Common myeloid progenitor, CD34-positive (primary cell): ENCODE results near the gene SERINC5.
"Not testable (repeated sequence)": the region's sequence is repeated elsewhere in the genome, so short reads cannot be mapped to it uniquely, and the experiment has no call there.

Experiments
- CTCF ChIA-PET: fragments of 350-600 bp; sonication (Branson Sonifier 250); formaldehyde crosslinking; loops from one replicate; lab custom pipeline; 2021; ENCODE audit warnings: antibody characterized with exemption; lab: Charles Lee
- POLR2A ChIA-PET: fragments of 350-600 bp; sonication (Branson Sonifier 250); formaldehyde crosslinking; loops from one replicate; lab custom pipeline; 2021; ENCODE audit warnings: antibody characterized with exemption; lab: Charles Lee
- DNase-seq, 3 donors: peaks; one replicate each; pipeline versions ENCODE4 v3.0.0 to v3.0.0-alpha.2; 2013
- H3K27ac ChIP-seq, 2 experiments: 1 replicate in 1 of 2; 2 replicates in 1 of 2; pipeline ENCODE4 v1.7.0; 2013; ENCODE audit warnings: inconsistent platforms in 2 of 2, low read length in 2 of 2, mild to moderate bottlenecking in 2 of 2, low read depth in 1 of 2, moderate library complexity in 1 of 2; ENCODE audit not compliant: severe bottlenecking in 2 of 2, insufficient read depth in 1 of 2, poor library complexity in 1 of 2
- H3K27me3 ChIP-seq, 5 experiments: replicated peaks in 2 of 5; 1 replicate in 3 of 5; 2 replicates in 2 of 5; pipeline versions ENCODE4 v1.6.1 to v1.7.0; 2013; ENCODE audit warnings: low read length in 4 of 5, mild to moderate bottlenecking in 2 of 5, moderate library complexity in 2 of 5, inconsistent platforms in 1 of 5; ENCODE audit not compliant: insufficient read depth in 5 of 5, control insufficient read depth in 4 of 5
- H3K36me3 ChIP-seq, 4 experiments: 1 replicate in 2 of 4; 2 replicates in 2 of 4; pipeline versions ENCODE4 v1.6.1 to v1.7.0; 2013; ENCODE audit warnings: low read length in 3 of 4, control low read depth in 1 of 4, mild to moderate bottlenecking in 1 of 4; ENCODE audit not compliant: control insufficient read depth in 4 of 4, insufficient read depth in 4 of 4
- H3K4me1 ChIP-seq, 4 experiments: 1 replicate in 3 of 4; 2 replicates in 1 of 4; pipeline versions ENCODE4 v1.6.1 to v1.7.1; 2013; ENCODE audit warnings: low read length in 3 of 4, mild to moderate bottlenecking in 3 of 4, control low read depth in 1 of 4, inconsistent platforms in 1 of 4, moderate library complexity in 1 of 4; ENCODE audit not compliant: control insufficient read depth in 4 of 4, insufficient read depth in 4 of 4; ENCODE audit errors: control extremely low read depth in 1 of 4
- H3K4me3 ChIP-seq, 7 experiments: 1 replicate in 4 of 7; 2 replicates in 3 of 7; pipeline versions ENCODE4 v1.5.1 to v1.7.0; 2013; ENCODE audit warnings: mild to moderate bottlenecking in 7 of 7, low read length in 6 of 7, moderate library complexity in 6 of 7, inconsistent platforms in 2 of 7, low read depth in 2 of 7, control low read depth in 1 of 7; ENCODE audit not compliant: insufficient read depth in 4 of 7, control insufficient read depth in 1 of 7; ENCODE audit errors: extremely low read depth in 1 of 7
- H3K9me3 ChIP-seq, 5 experiments: 1 replicate in 4 of 5; 2 replicates in 1 of 5; pipeline versions ENCODE4 v1.6.1 to v1.7.1; 2013; ENCODE audit warnings: low read length in 4 of 5, mild to moderate bottlenecking in 2 of 5, inconsistent platforms in 1 of 5, low read depth in 1 of 5, moderate library complexity in 1 of 5; ENCODE audit not compliant: control insufficient read depth in 4 of 5, insufficient read depth in 2 of 5; ENCODE audit errors: control extremely low read depth in 1 of 5
- WGBS: methylation state at CpG from one replicate; pipeline ENCODE4 v1.1.5; 2013; ENCODE audit not compliant: insufficient coverage; 5-methylcytosine and 5-hydroxymethylcytosine counted together

Gene SERINC5

GRCh38 chr5:80094236-80094738 is 161.6 kb downstream of the SERINC5 start:
- H3K4me1 ChIP-seq = peaks cover 0 to 10% (median 4%) of the 10 kb centered on the region in 4 experiments
- no peaks in the 10 kb centered on the region for H3K36me3 ChIP-seq
- H3K27me3 ChIP-seq = no peaks in the 10 kb centered on the region
- ChIA-PET CTCF (interaction anchor here (1.0 to 9.0 kb wide), 4 partner anchors 10 to 214 kb away, joined by 3 to 110 read pairs (median 40); no protein-coding TSS in a partner anchor), POLR2A (no interaction called here)
- no peaks in the 10 kb centered on the region for H3K9me3 ChIP-seq
- no peak overlapping the region for H3K4me3 ChIP-seq
- no peak overlapping the region for H3K27ac ChIP-seq
- no peak for DNase-seq
- 89% methylated on average over 3 of the region's 5 CpGs for WGBS

- no peak for DNase-seq
- no peaks in the 10 kb centered on the region for H3K9me3 ChIP-seq
- H3K4me1 ChIP-seq = peaks cover 0 to 10% (median 4%) of the 10 kb centered on the region in 4 experiments
- H3K27ac ChIP-seq = no peak overlapping the region
- 85% methylated on average over 8 of the region's 8 CpGs for WGBS
- no peak overlapping the region for H3K4me3 ChIP-seq
- POLR2A ChIA-PET = no interaction called here
- H3K27me3 ChIP-seq = no peaks in the 10 kb centered on the region
- CTCF ChIA-PET = interaction anchor here (0.6 to 9.0 kb wide), 5 partner anchors 10 to 536 kb away, joined by 3 to 110 read pairs (median 11); no protein-coding TSS in a partner anchor
- H3K36me3 ChIP-seq = no peaks in the 10 kb centered on the region
Measured at GRCh38 chr5:80093796-80094195, 162.1 kb downstream of the SERINC5 start.

GRCh38 chr5:80092486-80093107 is 163.3 kb downstream of the SERINC5 start:
- CTCF ChIA-PET = interaction anchor here (0.9 to 9.0 kb wide), 14 partner anchors 9 to 579 kb away, joined by 3 to 110 read pairs (median 4); no protein-coding TSS in a partner anchor
- Histone ChIP-seq H3K27me3 (no peaks in the 10 kb centered on the region), H3K4me3 (no peak overlapping the region), H3K4me1 (peaks cover 0 to 10% (median 4%) of the 10 kb centered on the region in 4 experiments), H3K9me3 (no peaks in the 10 kb centered on the region), H3K27ac (no peak overlapping the region), H3K36me3 (no peaks in the 10 kb centered on the region)
- peak in 2 of 3 donors; percentile 31 to 38 for DNase-seq
- 77% methylated on average over 4 of the region's 8 CpGs for WGBS
- POLR2A ChIA-PET = no interaction called here

- not testable (repeated sequence) for H3K27ac ChIP-seq
Measured at GRCh38 chr5:80091792-80092192, 164.1 kb downstream of the SERINC5 start.

GRCh38 chr5:80090884-80091166 is 165.0 kb downstream of the SERINC5 start:
- DNase-seq = no peak
- ChIA-PET POLR2A (no interaction called here), CTCF (interaction anchor here (0.5 to 9.0 kb wide), 8 partner anchors 7 to 578 kb away, joined by 3 to 110 read pairs (median 8); no protein-coding TSS in a partner anchor)
- H3K4me1 ChIP-seq = peaks cover 0 to 10% (median 4%) of the 10 kb centered on the region in 4 experiments
- no peaks in the 10 kb centered on the region for H3K27me3 ChIP-seq
- H3K27ac ChIP-seq = no peak overlapping the region
- no peak overlapping the region for H3K4me3 ChIP-seq
- no CpG with 5 or more reads among the region's 5 CpGs for WGBS
- no peaks in the 10 kb centered on the region for H3K9me3 ChIP-seq
- H3K36me3 ChIP-seq = no peaks in the 10 kb centered on the region

More at GRCh38 chr5:80091792-80092192, 164.1 kb downstream of the SERINC5 start:
- WGBS = 19% methylated on average over 9 of the region's 15 CpGs
- ChIA-PET CTCF (interaction anchor here (0.7 to 9.0 kb wide), 25 partner anchors 8 to 580 kb away, joined by 3 to 110 read pairs (median 4); no protein-coding TSS in a partner anchor), POLR2A (interaction anchor here (0.9 to 1.0 kb wide), 2 partner anchors 164 to 216 kb away, joined by 3 read pairs; partner anchors contain the start of gene SERINC5)
- not testable (repeated sequence) for H3K36me3 ChIP-seq, H3K4me1 ChIP-seq, H3K27me3 ChIP-seq, H3K4me3 ChIP-seq, H3K9me3 ChIP-seq
- peak; percentile 50 to 78 (median 73) for DNase-seq

- Histone ChIP-seq H3K36me3 (no peaks in the 10 kb centered on the region), H3K4me1 (peaks cover 0 to 8% (median 5%) of the 10 kb centered on the region in 4 experiments), H3K27me3 (no peaks in the 10 kb centered on the region), H3K27ac (no peak overlapping the region), H3K4me3 (peak overlapping the region in 6 of 7 experiments; percentile 2 to 74 (median 33)), H3K9me3 (no peaks in the 10 kb centered on the region)
- ChIA-PET CTCF (interaction anchor here (0.6 to 2.6 kb wide), 21 partner anchors 9 to 1062 kb away, joined by 3 to 14 read pairs (median 4); no protein-coding TSS in a partner anchor), POLR2A (no interaction called here)
- WGBS = 32% methylated on average over 13 of the region's 19 CpGs
- DNase-seq = peak; percentile 54 to 74 (median 66)
Measured at GRCh38 chr5:80083101-80083890, 172.6 kb downstream of the SERINC5 start.
